ENCODE measurements around the gene ZNF485. TPM values are rescaled to one million over a fixed set of nuclear protein-coding genes. Genes with fewer than 3 reads are reported as not detected.

ZNF485 gene
- total RNA-seq, 1 experiment from 2014 or later = 10.6 TPM

DNA sequence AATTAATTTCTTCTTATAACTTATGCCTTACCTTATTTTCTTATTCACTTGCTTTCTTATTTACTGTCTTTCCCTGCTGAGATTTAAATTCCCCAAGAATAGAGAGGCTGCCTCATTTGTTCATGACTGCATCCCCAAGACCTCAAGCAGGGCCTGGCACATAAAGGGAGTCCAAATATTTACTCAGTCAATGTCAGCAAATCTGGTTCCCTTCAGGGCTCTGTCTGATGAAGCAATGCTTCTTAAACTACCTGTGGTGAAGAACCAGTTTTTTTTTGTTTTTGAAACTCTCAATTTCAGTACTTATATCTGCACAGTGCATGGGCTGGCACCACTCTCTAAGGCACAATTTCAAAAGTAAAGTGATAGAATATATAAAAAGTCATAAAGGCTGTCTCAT is 36.6 kb upstream of the ZNF485 start:
- DNase-seq (ENCODE audit: low read depth, low spot score) (no peak), ATAC-seq (no peak)
- intact Hi-C loops (cut with micrococcal nuclease; ENCODE audit: unreplicated experiment) (no loop called here), in situ Hi-C loops (cut with HindIII; ENCODE audit: low pct_unique_long_range_greater_than_20kb, low sequenced_read_pairs) (loop anchor here (5.0 kb wide), 1 partner anchor 73 kb away; no protein-coding TSS in a partner anchor)
- H3K4me3 ChIP-seq (ENCODE audit: low read depth in 2 of 2, low read length in 2 of 2) = no peak overlapping the region
- peaks cover 6% of the 10 kb centered on the region for H3K36me3 ChIP-seq (ENCODE audit: control insufficient read depth, insufficient read depth, low read length)
- H3K9me3 ChIP-seq (ENCODE audit: control insufficient read depth, insufficient read depth, low read depth, low read length) = peaks cover 23% of the 10 kb centered on the region; the same call in 1 of the 2 replicates
- TF ChIP-seq SIN3A (IDR thresholded peaks at IDR 0.05; ENCODE audit: borderline replicate concordance, insufficient read depth, low read depth, low read length) = no peak
- no peak for TF ChIP-seq TCF7L2 (IDR thresholded peaks at IDR 0.05; ENCODE audit: low read depth, low read length)
- TF ChIP-seq CTCF (IDR thresholded peaks at IDR 0.05) = no peak
- TF ChIP-seq POLR2AphosphoS5 (IDR thresholded peaks at IDR 0.05; ENCODE audit: low read depth, low read length) = no peak
- TF ChIP-seq REST (IDR thresholded peaks at IDR 0.05; ENCODE audit: insufficient read depth in 1 of 2, low read depth in 2 of 2, low read length in 1 of 2) = no peak
- ChIA-PET POLR2A (no interaction called here), CTCF (no interaction called here)
- no peak overlapping the region for H3K27ac ChIP-seq (ENCODE audit: low read length)
- peaks cover 7% of the 10 kb centered on the region; the same call in 1 of the 2 replicates for H3K4me1 ChIP-seq (ENCODE audit: control insufficient read depth, insufficient read depth, low read length)
- H3K27me3 ChIP-seq (ENCODE audit: control insufficient read depth, insufficient read depth, low read length) = no peaks in the 10 kb centered on the region
- BruUV-seq (replicated peaks) = no TSS peak

DNA sequence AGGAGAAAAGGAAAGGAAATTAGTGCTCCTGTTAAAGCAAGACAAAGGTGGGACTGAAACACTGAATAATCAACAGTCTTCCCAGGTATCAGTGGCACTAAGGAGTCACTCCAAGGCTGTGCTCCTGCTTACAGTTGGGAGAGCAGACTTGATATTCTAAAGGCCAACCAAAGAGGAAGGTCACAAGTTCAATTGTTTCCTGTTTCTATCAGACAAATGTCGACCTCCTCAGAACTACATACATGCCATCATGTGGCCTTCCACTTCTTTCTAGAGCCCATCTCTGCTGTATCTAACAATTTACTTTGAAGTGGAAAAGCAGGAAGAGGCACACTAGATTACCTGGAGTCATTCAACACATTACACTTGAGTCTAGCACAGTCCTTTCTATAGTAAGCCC is 35.3 kb upstream of the ZNF485 start:
- CTCF ChIA-PET = no interaction called here
- DNase-seq (ENCODE audit: low read depth, low spot score) (no peak), ATAC-seq (no peak)
- intact Hi-C loops (cut with micrococcal nuclease; ENCODE audit: unreplicated experiment) (no loop called here), in situ Hi-C loops (cut with HindIII; ENCODE audit: low pct_unique_long_range_greater_than_20kb, low sequenced_read_pairs) (loop anchor here (5.0 kb wide), 1 partner anchor 71 kb away; no protein-coding TSS in a partner anchor)
- Histone ChIP-seq H3K9me3 (ENCODE audit: control insufficient read depth, insufficient read depth, low read depth, low read length) (peaks cover 23% of the 10 kb centered on the region; the same call in 1 of the 2 replicates), H3K4me1 (ENCODE audit: control insufficient read depth, insufficient read depth, low read length) (peaks cover 7% of the 10 kb centered on the region; the same call in 1 of the 2 replicates), H3K4me3 (ENCODE audit: low read depth in 2 of 2, low read length in 2 of 2) (no peak overlapping the region), H3K36me3 (ENCODE audit: control insufficient read depth, insufficient read depth, low read length) (peaks cover 6% of the 10 kb centered on the region), H3K27me3 (ENCODE audit: control insufficient read depth, insufficient read depth, low read length) (no peaks in the 10 kb centered on the region), H3K27ac (ENCODE audit: low read length) (no peak overlapping the region)
- POLR2A ChIA-PET = no interaction called here
- no TSS peak for BruUV-seq (replicated peaks)
- TF ChIP-seq CTCF (IDR thresholded peaks at IDR 0.05) = no peak
- no peak for TF ChIP-seq SIN3A (IDR thresholded peaks at IDR 0.05; ENCODE audit: borderline replicate concordance, insufficient read depth, low read depth, low read length)
- TF ChIP-seq TCF7L2 (IDR thresholded peaks at IDR 0.05; ENCODE audit: low read depth, low read length) = no peak
- no peak for TF ChIP-seq POLR2AphosphoS5 (IDR thresholded peaks at IDR 0.05; ENCODE audit: low read depth, low read length)
- no peak for TF ChIP-seq REST (IDR thresholded peaks at IDR 0.05; ENCODE audit: insufficient read depth in 1 of 2, low read depth in 2 of 2, low read length in 1 of 2)

Measured in Panc1 (cell line).